ENCODE measurements around the gene RPS5.
"Not testable (repeated sequence)": the region's sequence is repeated elsewhere in the genome, so short reads cannot be mapped to it uniquely, and the experiment has no call there.

Gene RPS5

GRCh38 chr19:58386576-58387337 is at the start of gene RPS5:
Gene RPS5 (plus strand): TSS chr19:58387269. CDS start chr19:58388138, 869 bp downstream.
- peak; percentile 97 for DNase-seq

GRCh38 chr19:58338336-58338735 is 48.7 kb upstream of the RPS5 start:
- DNase-seq, result no peak

GRCh38 chr19:58338825-58339558 is 48.1 kb upstream of the RPS5 start:
- no peak for DNase-seq

GRCh38 chr19:58345558-58345957 is 41.5 kb upstream of the RPS5 start:
- no peak for DNase-seq

- DNase-seq, result peak; percentile 33
Measured at GRCh38 chr19:58346961-58347929, 39.8 kb upstream of the RPS5 start.

GRCh38 chr19:58348080-58348479 is 39.0 kb upstream of the RPS5 start:
- not testable (repeated sequence) for DNase-seq

- DNase-seq, result no peak
Measured at GRCh38 chr19:58349590-58349989, 37.5 kb upstream of the RPS5 start.

GRCh38 chr19:58350001-58350861 is 36.8 kb upstream of the RPS5 start:
- no peak for DNase-seq

GRCh38 chr19:58350871-58351557 is 36.1 kb upstream of the RPS5 start:
- DNase-seq, result no peak

GRCh38 chr19:58351558-58351878 is 35.6 kb upstream of the RPS5 start:
- no peak for DNase-seq

GRCh38 chr19:58351990-58352755 is 34.9 kb upstream of the RPS5 start:
- DNase-seq, result no peak

- DNase-seq, result no peak
Measured at GRCh38 chr19:58352760-58353671, 34.1 kb upstream of the RPS5 start, which contains the start of gene A1BG. Gene A1BG (minus strand): TSS chr19:58353492. CDS start chr19:58353437, 55 bp downstream.

- no peak for DNase-seq
Measured at GRCh38 chr19:58353717-58354477, 33.2 kb upstream of the RPS5 start.

- DNase-seq, result no peak
Measured at GRCh38 chr19:58354478-58355030, 32.5 kb upstream of the RPS5 start.

- DNase-seq, result no peak
Measured at GRCh38 chr19:58355215-58355796, 31.8 kb upstream of the RPS5 start.

GRCh38 chr19:58355908-58356765 is 30.9 kb upstream of the RPS5 start:
- no peak for DNase-seq
